IPS-NIHi11 (cell line): ENCODE results near the gene CCDC7.
A peak's percentile ranks its signal among the peaks of the same experiment; 100 is the strongest.
"Not testable (repeated sequence)": the region's sequence is repeated elsewhere in the genome, so short reads cannot be mapped to it uniquely, and the experiment has no call there.

ENCODE experiments used
- DNase-seq: peaks from one replicate; pipeline ENCODE4 v3.0.0; 2012; ENCODE audit warnings: mixed read lengths, low spot score

CCDC7 gene

GRCh38 chr10:32562695-32563094 is 116.8 kb downstream of the CCDC7 start:
- not testable (repeated sequence) for DNase-seq

- DNase-seq: no peak
Observed at GRCh38 chr10:32577448-32577847, 131.5 kb downstream of the CCDC7 start.

GRCh38 chr10:32582946-32583345 is 137.0 kb downstream of the CCDC7 start:
- DNase-seq: no peak

GRCh38 chr10:32598022-32598421 is 152.1 kb downstream of the CCDC7 start:
- DNase-seq: not testable (repeated sequence)

- DNase-seq: no peak
Observed at GRCh38 chr10:32600317-32600716, 154.4 kb downstream of the CCDC7 start.

GRCh38 chr10:32601562-32601961 is 155.6 kb downstream of the CCDC7 start:
- DNase-seq: not testable (repeated sequence)

GRCh38 chr10:32605787-32606186 is 159.8 kb downstream of the CCDC7 start:
- no peak for DNase-seq

GRCh38 chr10:32610543-32610942 is 164.6 kb downstream of the CCDC7 start:
- DNase-seq: not testable (repeated sequence)

GRCh38 chr10:32616438-32616837 is 170.5 kb downstream of the CCDC7 start:
- no peak for DNase-seq

GRCh38 chr10:32618482-32618881 is 172.5 kb downstream of the CCDC7 start:
- DNase-seq: no peak

GRCh38 chr10:32621969-32622368 is 176.0 kb downstream of the CCDC7 start:
- DNase-seq: no peak

GRCh38 chr10:32622409-32622808 is 176.5 kb downstream of the CCDC7 start:
- DNase-seq: no peak

- no peak for DNase-seq
Observed at GRCh38 chr10:32627183-32627582, 181.2 kb downstream of the CCDC7 start.

GRCh38 chr10:32629910-32630309 is 184.0 kb downstream of the CCDC7 start:
- DNase-seq: peak; percentile 35

- no peak for DNase-seq
Observed at GRCh38 chr10:32646535-32646934, 200.6 kb downstream of the CCDC7 start.

GRCh38 chr10:32650246-32650655 is 204.3 kb downstream of the CCDC7 start:
- DNase-seq: no peak

- not testable (repeated sequence) for DNase-seq
Observed at GRCh38 chr10:32657430-32657829, 211.5 kb downstream of the CCDC7 start.

- no peak for DNase-seq
Observed at GRCh38 chr10:32661346-32661745, 215.4 kb downstream of the CCDC7 start.

GRCh38 chr10:32680803-32681557 is 235.0 kb downstream of the CCDC7 start:
- DNase-seq: peak; percentile 18

- DNase-seq: no peak
Observed at GRCh38 chr10:32684291-32684690, 238.4 kb downstream of the CCDC7 start.

- DNase-seq: no peak
Observed at GRCh38 chr10:32687116-32687515, 241.2 kb downstream of the CCDC7 start.

GRCh38 chr10:32687546-32687945 is 241.6 kb downstream of the CCDC7 start:
- no peak for DNase-seq

GRCh38 chr10:32692174-32692573 is 246.2 kb downstream of the CCDC7 start:
- no peak for DNase-seq

GRCh38 chr10:32693441-32693979 is 247.6 kb downstream of the CCDC7 start:
- no peak for DNase-seq
